NCI-H146 treated with DMSO at 0.1 percent for 48 hours (cell line): ENCODE measurements around the gene POLDIP3.

Experiments used
- DNase-seq: peaks from one replicate; lab custom pipeline; 2025; ENCODE audit not compliant: unreplicated experiment; lab: John Stamatoyannopoulos, UW

POLDIP3 gene

GRCh38 chr22:42642806-42643633 lies 28.3 kb upstream of the POLDIP3 start:
- no peak for DNase-seq

DNA sequence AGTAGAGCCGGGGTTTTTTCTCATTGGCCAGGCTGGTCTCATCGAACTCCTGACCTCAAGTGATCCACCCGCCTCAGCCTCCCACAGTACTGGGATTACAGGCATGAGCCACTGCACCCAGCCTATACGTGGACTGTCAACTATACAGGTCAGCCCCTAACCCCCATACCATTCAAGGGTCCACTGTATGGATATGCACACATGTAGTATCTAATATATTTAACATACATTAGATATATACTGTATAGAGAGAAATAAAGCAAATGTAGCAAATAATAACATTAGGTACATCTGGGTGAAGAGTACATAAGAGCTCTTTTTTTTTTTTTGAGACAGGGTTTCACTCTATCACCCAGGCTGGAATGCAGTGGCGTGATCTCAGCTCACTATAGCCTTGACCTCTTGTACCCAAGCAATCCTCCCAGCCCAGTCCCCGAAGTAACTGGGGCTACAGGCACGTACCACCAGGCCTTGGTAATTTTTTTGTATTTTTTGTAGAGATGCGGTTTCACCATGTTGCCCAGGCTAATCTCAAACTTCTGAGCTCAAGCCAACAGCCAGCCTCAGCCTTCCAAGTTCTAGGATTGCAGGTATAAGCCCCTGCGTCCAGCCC lies 27.2 kb upstream of the POLDIP3 start:
- no peak for DNase-seq

DNA sequence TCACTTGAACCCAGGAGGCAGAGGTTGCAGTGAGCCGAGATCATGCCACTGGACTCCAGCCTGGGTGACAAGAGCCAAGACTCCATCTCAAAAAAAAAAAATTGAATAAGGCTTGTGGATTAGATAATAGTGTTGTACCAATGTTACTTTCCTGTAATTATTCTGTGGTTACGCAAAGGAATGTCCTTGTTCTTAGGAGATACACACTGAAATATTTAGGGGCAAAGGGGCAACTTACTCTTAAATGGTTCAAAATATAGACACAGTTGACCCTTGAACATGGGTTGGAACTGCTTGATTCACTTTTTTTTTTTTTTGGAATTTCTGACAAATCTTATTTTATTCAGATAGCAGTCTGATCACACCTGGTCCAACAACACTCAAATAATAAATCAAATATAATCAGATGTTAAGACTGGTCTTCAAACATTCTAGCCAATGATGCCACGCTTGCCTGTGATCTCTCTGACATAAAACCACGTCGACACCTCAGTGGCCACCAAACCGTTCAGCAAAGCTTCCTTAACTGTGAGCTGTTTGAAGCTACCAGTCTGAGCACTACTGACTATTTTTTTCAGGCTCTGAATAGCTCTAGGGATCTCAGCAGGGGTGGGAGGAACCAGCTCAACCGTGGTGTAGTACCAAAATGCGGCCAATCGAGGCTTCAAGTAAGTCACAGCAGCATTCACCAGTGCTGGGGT lies 25.0 kb upstream of the POLDIP3 start:
- DNase-seq = no peak

- DNase-seq = no peak
Observed at GRCh38 chr22:42637555-42637954, 22.9 kb upstream of the POLDIP3 start.

DNA sequence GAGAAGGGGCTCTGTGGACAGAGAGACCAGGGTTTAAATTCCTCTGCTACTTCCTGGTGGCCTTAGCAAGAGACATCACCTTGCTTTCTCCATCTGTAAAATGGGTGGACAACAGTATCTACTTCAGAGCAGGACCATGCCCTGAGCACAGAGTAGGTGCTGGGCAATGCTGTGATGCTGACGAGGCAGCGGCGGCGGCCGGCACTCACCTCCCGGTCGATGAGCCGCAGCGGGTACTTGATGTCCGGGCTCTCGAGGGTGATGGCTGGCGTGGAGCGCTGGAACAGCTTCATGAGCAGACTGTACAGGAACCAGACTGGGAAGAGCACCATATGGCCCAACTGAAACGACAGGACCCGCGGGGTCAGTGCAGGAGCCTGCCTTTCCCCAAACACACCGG lies 21.8 kb upstream of the POLDIP3 start:
- DNase-seq = no peak

DNA sequence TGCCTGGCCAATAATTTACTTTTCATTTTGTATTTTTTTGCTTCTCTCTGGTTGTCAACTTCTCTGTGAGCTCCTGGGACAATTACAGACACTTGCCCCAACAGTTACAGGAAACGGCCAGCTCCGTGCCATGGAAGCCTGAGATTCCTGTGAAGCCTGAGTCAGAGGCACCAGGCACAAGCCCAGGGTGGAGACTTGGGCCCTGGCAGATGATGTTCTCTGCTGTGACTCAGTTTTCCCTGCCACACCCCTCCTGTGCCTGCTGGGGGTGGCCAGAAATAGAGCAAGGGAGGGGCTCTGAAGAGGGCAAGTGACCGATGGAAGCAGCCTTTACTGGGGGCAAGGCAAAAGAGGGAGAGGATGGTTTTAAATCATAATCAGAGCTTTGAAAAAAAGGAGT lies 20.8 kb upstream of the POLDIP3 start:
- DNase-seq = no peak

GRCh38 chr22:42633013-42633412 lies 18.3 kb upstream of the POLDIP3 start:
- DNase-seq = no peak

GRCh38 chr22:42632096-42632495 lies 17.4 kb upstream of the POLDIP3 start:
- DNase-seq = no peak

DNA sequence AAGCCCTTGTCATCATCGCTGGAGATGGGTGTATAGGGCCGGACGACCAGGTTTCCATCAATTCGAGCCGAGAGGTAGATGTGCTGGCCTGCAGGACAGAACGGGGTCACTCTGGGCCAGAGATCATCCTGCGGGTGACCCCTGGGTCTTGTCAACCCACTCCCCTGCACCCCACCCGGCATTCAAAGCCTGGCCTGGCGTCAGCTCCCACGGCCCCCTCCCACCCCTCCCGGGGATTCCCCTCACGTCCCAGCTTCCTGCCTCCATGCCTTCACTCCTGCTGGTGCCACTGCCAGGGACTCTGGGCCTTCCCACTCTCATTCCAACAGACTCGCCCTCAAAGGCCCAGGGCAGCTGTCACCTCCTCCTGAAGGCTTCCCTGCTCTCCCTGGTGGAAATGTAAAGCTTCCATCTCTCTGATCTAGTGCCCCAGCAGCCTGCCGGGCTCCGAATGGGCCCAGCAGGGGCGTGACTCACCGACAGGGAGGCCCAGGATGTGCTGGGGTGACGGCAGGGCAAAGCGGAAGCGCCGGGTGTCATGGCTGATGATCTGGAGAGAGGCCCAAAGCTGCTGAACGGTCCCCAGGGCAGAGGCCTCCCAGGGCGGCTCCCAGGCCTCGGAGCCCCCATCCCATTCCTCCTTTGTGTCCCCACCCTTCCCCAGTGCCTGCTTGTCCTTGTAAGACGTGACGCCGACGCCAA lies 16.4 kb upstream of the POLDIP3 start:
- no peak for DNase-seq

- DNase-seq = no peak
Observed at GRCh38 chr22:42630211-42630610, 15.5 kb upstream of the POLDIP3 start.

DNA sequence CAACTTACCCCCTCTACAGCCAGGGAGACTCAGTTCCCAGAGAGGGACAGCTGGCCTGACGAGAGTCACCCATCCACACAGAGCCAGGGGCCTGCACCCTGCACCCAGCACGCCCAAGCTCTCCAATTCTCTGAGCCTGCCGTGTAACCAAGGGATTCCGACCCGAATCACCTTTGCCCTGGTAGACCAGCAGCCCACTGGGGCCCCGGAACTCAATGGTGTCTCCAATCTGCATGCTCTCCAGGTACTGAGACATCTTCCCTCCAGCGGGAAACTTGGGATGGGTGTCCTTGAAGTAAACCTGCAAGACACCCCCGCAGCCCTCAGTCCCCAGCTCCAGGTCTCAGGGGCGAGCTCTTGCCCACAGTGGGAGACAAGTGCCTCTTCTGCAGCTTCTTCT lies 13.3 kb upstream of the POLDIP3 start:
- DNase-seq = no peak

GRCh38 chr22:42626951-42627625 lies 12.4 kb upstream of the POLDIP3 start:
- DNase-seq = no peak

DNA sequence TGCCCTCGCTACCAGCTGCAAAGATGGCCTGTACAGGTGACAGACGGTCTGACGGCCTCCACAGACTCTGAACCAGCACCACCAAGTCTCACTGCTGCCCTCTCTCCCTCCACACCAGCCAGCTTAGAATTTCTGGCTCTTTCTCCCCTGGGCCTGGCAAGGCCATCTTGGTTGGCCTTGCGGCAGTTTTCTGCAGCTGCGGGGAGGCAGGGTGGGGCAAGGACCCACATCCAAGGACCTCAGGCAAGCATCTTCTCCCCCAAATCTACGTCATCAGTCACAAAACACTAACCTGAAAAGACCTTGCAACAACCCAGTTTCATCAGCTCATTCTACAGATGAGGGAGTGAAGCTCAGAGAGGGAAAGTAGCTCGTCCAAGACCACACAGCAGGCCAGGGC lies 11.7 kb upstream of the POLDIP3 start:
- no peak for DNase-seq

GRCh38 chr22:42625416-42625815 lies 10.7 kb upstream of the POLDIP3 start:
- no peak for DNase-seq

- no peak for DNase-seq
Observed at GRCh38 chr22:42624551-42625106, 9.9 kb upstream of the POLDIP3 start.

DNA sequence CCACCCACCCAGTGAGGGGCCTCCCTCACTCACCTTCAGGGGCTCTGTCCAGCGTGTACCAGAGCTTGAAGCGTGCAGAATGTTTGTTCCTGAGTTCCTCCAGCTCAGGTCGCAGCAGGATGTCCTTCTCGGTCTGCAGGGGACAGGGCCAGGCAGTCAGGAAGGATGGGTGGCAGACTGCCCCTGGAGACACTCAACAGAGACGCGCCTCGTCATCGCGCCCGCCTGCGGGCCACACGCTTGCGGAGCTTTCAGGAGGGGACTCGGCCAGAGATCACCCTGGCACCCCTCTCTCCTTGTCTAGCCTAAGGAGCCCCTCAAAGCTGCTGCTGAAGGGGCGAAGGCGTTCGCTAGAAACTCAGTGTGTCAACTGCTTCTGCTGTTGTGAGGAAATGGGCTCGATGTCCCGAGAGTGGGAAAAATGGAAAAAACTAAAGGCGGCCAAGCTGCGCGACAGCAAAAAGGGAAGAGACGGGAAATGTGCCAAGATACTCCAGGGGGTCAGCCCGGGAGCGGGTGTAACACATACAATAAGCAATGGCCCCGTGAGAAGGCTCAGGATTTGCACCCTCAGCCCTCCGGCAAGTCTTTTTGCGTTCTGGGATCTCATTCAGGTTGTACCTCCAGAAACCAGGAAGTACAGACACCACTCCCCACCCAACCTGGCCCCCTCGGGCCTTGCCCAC lies 9.2 kb upstream of the POLDIP3 start:
- DNase-seq = no peak

- no peak for DNase-seq
Observed at GRCh38 chr22:42623301-42623751, 8.6 kb upstream of the POLDIP3 start.

DNA sequence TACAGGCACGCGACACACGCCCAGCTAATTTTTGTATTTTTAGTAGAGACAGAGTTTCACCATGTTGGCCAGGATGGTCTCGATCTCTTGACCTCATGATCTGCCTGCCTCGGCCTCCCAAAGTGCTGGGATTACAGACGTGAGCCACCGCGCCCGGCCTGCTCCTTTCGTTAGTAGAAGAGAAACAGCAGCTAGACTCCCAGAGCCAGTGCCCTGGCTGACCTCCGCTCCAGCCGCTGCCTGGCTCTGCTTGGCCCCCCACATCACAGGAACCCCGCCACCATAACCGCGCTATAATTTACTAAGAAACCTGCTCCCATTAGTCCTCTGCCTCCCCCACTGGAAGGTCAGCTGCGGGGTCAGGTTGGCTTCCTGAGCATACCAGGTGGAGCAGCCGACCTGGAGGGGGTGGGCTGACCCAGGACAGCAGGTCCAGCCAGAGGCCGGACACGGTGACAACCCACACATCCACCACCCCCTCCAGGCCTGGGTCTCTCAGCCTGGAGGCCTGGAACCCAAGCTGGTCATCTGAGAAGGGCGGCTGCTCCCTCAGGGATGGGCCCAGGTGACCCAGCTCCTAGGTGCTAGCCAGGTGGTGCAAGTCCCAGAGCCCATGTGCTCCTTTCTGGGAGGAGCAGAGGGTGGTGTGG lies 7.5 kb upstream of the POLDIP3 start:
- no peak for DNase-seq

- no peak for DNase-seq
Observed at GRCh38 chr22:42621505-42622002, 6.9 kb upstream of the POLDIP3 start.
